Hematopoietic multipotent progenitor cell treated with erythropoietin and hydrocortisone succinate and interleukin-3 and kit ligand, for 6 days (in vitro differentiated cells): Measurements from ENCODE around the gene PDGFA.

Experiments used
- DNase-seq: peaks from one replicate; pipeline ENCODE4 v3.0.0-alpha.2; 2015

PDGFA gene

DNA sequence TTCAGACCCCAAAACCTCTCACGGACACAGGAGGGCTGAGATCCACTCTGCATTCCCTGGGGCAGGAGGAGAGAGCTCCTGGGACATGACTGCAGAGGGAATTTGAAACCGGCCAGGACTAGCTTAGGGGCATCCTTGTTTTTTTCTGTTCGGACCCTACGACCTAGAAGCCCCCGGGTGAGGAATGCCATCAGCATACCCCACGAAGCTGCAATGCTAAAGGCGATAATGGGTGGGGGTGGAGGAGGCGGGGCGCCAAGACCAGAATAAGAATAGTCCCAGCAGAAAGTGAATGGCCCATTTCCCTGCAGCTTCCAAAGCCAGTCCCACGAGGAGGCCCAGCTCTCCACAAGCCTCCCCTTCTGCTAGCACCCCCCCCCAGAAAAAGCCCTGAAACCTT is 4.0 kb downstream of the PDGFA start:
- no peak for DNase-seq

DNA sequence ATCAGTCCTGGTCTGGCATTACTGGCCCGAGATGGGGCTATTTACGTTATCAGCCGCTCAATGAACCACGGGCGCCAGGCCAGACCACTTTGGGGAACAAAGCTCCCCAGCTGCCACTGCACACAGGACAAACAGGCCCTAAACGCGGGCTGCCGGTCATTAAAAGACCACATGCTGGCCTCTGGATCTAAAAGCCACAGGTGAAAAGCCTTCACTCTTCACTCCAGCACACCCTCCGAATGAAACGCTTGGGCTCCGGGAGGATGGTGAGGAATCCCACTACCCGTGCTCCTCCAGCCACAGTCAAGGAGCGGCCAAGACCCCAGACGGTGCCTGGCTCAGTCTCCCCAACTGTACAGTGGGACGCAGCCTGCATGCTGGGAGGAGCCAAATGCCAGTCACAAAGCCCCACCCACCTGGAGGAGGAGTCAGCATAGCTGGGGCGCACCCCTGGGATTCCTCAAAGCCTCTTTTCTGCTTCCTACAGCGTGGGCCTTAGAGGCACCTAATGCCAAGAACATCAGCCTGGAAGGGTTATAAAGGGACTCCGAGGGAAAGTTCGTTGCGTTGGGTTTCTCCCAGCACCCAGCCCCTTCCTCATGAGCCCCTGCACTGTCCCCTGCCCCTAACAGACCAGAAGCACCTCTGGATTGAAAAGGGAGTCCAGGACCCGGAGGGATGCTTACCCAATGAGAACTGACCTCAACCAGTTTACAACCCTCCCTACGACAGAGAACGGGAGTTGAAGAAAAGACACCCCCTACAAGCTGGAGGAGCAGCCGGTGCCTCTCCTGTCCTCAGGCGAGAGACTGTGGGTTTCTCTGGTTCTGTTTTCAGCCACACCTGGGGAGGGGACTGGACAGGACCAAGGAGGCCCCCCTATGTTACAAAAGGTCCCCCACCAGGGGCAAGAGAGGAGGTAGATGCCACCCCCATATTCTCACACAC is 4.7 kb downstream of the PDGFA start:
- DNase-seq: no peak

DNA sequence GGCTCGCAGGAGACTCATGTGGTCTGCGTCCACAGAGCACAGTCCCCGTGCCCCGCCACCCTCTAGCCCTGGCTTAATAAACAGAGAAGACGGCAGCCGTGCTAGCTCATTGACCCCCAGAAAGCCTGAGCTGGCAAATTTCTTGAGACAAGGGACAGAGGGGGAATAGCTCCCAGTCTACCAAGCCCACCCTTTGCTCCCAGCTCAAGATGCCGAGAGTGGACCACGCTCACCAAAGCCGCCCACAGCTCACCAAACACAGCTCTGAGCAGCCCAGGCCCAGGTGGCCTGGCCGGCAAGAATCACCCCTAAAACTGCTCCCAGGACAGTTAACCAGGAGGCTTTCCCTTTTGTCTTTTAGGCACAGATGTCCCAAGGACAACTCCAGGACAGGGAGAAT is 5.4 kb downstream of the PDGFA start:
- no peak for DNase-seq

DNA sequence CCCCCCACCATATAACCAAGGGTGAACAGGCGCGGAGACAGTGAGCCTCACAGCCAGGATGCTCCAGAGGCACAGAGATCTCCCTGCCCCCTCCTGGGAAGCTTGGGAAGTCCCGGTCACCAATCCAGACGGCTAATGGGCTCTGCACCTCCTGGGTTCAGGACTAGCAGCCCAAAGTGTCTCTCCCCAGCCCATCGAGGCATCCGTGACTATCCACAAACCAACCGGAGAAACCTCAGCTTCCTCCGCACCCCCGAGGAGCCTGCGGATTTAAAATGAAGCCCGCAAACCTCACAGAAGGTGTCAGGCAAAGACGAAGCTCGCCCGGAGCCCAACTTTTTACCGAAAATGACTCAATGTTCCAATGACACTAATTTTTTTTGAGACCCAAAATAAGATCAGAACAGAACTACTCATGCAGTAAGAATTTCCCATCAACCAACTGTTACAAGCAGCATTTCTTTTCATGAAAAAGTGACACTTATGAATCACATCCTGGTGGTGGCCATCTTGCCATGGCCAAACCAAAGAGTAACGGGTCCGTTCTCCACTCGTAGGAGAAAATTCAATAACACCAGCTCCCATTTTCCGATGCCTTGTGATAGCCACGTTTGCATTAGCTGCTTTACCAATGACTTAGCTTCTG is 6.0 kb downstream of the PDGFA start:
- no peak for DNase-seq

DNA sequence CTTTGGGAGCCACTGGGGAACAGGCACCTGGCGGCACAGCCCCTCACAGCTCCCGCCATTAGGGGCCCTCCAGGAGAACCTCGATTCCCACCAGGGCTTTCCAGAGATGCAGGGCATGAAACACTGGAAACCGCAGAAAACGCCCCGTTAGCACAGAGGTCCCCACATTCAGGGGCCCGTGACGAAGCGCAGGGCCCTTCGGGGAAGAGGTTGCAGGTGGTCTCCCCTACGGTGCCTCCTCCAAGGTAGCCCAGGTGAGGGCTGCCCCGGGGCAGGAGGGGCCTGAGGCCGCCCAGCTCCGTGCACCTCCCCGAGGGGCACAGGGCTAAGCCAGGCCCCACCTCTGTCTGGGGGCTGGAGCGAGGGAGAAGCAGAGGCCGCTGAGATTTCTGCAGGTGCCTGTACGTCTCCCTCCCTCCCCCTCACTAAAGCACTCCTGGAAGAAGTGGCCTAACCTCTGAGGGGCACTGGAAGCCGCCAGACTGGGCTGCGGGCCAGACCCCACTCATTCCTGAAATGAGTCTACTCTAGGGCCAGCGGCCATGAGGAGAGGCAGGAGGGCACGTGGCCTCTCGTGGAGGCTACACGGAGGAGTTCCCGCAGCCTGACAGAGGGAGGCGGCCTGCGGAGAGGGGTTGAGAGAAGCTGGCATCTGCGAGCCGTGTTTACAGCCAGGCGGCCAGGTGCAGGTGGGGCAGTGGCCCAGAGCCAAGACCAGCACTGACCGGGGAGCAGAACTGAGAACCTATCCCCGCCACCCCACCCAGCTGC is 6.9 kb downstream of the PDGFA start:
- no peak for DNase-seq

DNA sequence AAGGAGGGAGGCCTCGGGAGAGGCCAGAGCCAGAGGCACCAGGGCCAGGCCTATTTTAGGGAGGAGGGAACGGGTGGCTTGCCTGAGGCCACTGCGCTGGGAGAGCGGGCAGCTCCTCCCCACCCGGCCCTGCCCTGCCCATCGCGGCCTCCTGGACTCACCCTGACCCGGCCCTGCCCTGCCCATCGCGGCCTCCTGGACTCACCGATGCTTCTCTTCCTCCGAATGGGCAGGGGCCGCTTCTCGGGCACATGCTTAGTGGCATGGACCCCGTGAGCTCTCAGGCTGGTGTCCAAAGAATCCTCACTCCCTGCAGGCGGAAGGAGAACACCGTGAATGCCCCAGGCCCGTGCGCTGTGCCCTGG is 7.5 kb downstream of the PDGFA start:
- DNase-seq: no peak

DNA sequence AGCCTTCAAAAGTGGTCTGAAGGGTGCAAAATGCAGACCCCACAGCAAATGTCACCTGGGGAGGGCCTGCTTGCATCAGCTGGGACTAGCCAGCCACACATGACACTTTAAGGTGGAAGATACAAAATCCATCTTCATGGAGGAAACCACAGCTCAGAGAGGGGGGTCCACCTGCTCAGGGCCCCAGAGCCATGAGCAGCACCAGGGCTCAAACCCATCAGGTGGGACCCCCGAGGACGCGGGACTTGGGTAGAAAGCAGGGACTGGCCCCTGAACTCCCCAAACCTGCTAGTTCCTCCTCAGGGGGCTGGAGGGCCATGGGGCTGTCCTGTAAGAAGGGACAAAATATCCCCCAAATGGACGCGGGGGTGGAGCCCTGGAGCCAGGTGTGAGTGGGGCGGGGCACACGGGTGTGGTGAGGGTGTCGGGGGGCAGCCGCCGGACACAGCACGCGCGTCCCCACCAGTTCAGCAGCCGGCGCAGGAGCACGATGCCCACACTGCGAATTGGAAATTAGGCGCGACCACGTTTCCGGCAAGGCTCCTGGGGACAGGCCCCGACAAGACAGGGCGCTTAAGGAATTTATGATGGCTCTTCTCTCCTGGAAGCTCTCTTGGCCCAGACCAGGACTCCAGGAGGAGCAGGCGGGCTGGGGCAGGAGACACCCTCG is 8.0 kb downstream of the PDGFA start:
- no peak for DNase-seq

DNA sequence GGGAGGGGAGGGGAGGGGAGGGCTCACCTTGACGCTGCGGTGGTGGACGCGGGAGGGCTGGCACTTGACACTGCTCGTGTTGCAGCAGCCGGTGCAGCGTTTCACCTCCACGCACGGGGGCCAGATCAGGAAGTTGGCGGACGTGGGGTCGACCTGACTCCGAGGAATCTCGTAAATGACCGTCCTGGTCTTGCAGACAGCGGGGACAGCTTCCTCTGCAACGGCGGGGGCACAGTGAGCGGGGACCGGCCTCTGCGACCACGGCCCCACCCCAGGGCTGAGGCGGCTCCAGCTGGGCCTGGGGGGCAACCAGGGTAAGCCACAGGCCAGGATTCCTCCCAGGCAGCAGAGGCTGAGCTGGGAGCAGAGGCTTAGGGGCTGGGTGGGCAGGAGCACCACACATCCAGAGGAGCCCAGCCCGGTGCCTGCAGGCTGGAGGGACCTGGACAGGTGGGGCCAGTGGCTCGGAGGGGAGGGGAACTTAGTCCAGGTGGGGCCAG is 8.8 kb downstream of the PDGFA start:
- no peak for DNase-seq

DNA sequence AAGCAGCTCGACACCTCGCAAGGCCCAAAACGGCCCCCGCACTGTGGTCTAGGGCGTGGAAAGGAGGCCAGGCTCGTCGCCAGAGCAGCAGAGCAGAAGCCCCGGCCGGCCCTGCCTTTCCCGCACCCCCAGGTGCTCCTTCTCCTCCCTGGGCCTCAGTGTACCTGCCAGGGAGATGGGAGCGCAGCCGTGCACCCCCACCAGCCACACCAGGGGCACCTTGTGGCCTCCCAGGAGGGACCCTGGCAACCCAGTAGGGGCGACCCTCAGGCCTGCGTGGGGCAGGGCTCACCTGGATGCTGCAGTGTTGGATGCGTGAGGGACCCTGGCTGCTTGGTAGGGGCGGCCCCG is 9.5 kb downstream of the PDGFA start:
- DNase-seq: no peak

DNA sequence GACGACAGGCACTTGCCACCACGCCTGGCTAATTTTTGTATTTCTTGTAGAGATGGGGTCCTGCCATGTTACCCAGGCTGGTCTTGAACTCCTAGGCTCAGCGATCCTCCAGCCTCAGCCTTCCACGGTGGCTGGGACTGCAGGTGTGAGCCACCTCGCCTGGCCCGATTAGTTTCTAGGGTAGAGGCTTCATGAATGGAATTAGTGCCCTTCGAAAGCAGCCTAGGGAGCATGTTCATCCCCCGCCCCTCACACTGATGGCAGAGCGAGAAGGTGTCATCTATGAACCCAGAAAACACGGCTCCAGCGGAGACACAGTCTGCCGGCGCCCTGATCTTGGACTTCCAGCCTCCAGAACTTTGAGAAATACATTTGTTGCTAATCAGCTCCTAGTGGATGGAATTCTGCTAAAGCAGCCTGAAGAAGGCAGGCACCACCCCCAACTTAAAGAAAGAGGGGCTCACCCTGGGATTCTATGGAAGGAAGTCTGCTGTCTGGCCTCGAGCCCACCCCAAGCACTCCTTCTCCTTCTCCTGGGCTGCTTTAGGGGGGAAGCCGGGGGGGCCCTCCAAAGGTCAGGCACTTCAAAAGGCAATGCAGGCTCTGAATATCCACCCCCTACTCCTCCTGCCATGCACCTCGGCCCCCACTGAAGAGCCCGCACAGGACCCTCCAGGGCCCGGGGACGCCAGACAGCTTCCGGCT is 10.1 kb downstream of the PDGFA start:
- DNase-seq: no peak

DNA sequence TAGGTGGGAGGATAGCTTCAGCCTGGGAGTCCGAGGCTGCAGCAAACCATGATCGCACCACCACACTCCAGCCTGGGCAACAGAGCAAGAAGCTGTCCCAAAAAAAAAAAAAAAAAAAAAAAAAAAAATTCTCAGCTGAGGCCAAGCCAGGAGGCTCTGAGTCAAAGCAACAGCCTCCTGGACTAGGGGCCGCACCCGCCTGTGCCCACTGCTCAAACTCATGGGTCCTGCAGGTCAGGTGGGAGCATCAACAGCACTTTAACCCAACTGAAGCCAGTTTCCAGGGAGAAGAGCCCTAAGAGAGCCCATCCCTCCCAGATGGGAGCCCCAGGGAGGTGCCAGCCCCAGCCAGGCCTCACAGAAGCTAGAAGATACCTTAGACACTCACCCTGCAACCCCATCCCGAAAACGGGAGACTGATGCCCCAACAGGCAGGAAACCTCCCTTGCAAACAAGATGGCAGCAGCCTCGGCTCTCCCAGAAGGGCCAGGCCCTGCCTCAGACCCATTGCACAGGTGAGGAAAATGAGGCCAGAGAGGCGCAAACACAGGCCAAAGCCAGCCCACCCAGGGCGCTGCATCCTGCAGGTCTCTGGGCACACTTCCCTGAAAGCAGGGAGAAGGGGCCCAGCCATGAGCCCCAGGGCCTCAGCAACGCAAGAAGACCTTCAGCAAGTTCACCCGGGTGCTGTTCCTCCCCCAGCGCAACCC is 11.0 kb downstream of the PDGFA start:
- no peak for DNase-seq

DNA sequence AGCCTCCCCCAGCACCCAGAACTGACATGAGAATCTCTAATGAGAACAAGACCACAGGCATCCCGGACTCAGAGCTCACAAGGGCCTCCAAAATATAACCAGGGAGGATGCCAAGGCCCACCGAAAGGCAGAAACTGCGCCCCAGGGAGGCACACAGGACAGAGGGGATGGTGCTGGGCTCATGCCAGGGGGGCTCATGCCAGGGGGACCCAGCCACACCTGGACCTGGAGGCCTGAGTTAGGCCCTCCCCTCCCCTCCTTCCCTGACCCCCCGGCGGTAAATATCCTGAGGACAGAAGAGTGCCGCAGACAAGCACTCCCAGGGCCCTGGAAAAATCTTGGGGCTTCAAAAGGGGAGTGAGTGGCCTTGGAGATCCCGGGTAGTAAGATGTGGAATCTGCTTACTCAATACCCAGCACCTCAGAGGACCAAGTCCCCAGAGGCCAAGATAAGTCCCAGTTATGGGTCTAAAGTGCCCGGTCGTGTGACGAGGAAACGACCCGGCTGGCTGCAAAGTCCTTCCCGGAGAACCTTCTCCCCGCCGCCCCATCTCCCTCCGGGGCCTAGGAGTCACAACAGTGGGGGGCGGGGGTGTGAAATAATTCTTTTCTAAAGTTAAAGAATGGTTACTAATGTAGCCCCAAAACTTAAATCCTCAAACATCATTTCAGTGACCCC is 11.9 kb downstream of the PDGFA start:
- DNase-seq: no peak

DNA sequence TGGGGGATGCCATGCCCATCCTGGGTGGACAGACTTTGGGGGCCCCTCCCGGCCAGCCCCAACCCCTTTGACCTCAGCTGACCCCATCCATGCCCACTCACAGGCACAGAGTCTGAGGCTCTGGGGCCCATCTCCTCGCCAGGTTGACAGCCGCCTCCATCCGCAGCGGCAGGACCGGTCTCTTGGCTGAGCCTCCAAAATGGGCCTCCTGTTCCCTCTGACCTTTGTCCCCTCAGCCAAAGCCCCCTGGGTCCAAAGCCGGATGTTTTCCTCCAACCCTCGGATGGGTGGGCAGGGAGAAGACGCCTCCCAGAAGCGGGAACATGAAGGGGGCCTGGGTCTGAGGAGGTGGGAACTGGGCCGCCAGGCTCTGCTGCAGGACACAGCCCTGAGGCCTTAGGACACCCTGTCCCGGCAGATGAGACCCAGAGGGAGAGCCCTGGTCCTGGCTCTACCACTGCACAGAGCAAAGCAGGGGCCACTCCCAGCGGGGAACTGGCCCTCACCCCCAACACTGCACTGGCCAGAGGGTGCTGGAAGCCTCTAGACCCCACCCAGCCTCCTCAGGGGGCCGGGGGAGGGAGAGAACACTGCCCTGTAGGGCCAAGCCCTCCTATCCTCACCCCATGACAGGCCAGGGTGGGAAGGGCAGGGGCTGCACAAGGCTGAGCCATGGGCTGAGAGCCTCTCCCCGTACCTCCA is 12.6 kb downstream of the PDGFA start:
- no peak for DNase-seq

DNA sequence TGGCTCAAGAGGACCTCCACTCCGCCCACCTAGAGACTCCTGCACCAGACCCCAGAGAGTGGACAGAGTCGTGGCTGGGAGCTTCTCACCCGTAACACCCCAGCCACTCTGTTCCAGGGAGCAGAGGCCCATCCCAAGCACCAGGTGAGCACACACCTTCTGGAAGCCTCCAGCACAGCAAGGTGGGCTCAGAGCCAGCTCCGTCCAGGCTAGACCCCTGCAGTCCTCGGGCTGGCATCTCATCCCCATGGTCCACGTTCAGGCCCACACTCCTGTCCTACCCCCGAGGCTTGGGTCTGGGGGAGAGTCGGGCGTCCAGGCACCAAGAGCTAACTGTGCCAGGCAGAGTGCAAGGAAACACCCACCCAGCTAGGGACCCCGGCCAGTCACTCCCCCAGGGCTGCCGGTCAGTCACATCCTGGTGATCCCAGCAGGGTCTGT is 13.2 kb downstream of the PDGFA start:
- no peak for DNase-seq

DNA sequence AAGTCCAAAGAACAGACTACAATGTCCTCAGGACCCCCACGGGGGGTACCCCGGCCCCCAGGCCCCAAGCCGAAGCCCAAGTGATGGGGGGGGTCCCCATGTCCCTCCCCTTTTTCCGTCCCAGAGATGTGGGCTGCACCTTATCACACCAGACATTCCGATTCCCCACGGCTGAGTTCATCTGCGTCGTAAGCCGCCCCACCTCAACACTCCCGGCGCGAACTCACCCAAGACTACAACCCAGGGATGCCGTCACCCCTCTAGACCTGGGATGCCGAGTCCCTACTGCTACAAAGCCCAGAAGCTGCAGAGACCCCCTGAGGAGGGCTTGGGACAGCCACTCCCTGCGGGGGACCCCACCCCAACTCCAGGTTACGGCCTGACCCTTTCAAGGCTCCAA is 14.5 kb downstream of the PDGFA start:
- no peak for DNase-seq

DNA sequence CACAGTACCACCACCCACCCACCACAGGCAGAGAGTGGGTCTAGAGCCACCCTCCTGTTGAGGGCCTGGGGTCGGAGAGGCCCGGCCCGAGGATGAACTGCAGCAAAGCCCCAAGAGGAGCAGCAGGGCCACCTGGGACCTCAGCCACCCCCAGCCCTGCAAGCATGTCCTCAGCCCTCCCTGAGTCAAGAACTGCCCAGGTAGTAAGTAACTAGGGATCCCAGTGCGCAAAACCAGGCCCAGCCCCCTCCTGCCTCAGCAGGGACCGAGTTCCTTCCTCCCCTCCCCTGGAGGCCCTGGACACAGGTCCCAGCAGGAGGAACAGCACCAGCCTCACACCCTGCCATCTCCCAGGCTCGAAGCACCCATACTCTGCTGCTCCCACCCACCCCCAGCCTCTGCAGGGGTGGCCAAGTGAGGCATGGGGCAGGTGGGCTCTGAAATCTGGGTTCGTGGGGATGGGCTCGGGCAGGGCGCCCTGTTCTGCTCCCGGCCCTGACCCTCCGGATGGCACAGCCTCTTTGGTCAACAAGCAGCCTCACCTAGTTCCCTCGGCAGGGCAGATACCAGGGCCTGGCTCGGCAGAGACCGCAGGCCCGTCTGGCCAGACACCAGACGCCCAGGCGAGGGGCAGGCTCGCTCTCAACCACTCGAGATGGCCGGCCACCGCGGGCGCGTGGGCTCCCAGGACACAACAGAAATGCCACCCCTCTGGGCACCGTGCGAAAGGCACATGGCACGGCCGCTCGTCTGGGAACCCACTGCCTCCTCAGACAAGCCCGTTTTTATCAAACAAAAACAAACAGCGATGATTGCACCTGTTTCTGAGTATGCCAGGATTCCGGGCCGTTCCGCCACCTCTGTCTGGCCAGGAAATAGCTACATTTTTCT is 15.2 kb downstream of the PDGFA start:
- DNase-seq: no peak

DNA sequence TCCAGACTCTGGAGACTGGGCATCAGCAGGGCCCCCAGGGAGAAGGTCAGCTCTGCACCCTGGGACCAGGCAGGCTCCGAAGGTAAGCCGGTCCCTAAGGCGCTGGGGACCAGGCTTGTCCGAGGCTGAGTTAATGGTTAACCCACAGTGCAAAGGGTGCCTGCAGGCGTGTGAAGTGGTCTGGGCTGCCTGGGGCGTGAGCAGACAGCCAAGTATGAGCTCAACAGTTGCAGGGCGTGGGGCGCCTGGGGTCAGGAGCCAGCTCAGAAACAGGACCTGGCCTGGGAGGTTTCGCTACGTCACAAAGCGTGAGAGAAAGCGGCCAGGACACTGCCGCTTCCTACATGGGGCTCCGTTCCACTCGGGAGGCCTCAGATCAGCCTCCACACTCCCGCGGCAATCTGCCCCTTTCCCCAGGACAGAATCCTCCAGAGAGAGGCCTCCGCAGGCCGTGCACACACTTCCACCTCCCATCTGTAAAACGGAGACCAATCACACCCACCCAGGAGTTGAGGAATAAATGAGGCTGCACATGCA is 16.0 kb downstream of the PDGFA start:
- no peak for DNase-seq

DNA sequence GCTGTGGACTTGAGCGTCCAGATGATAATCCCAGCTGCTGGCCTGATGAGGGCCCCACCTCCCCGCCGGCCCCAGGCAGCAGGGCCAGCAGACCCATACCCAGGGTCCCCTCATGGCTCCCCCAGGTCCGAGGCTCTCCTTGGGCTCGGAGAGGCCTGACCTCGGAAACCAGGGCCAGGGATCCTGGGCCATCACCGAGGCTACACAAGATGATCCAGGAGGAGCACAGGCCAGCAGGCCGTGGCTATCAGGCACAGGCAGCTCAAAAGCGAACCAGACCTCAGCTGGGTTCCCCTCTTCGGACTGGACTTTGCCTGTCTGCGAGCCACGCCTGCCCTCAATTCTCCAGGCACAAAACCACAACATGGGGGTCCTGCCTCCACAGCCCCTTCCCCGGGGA is 17.4 kb downstream of the PDGFA start:
- DNase-seq: no peak

DNA sequence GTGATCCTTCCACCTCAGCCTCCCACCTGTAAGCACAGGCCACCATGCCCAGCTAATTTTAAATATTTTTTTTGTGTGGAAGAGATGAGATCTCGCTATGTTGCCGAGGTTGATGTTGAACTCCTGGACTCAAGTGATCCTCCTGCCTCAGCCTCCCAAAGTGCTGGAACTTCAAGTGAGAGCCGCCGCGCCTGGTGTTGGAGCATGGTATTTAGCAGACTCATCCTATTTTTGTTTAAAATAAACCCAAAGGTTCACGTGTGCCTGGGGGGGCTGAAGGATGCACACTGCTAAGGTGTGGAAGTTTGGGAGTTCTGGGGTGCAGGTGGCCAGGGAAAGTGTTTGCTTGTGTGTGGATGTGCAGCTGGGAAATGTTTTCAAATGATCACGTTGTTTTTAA is 18.1 kb downstream of the PDGFA start:
- DNase-seq: no peak
